Loucy (cell line): Measurements from ENCODE around the gene IPPK.

ENCODE experiments used
- H2AFZ ChIP-seq: fragments of 200-600 bp; sonication (generic); 2 replicates; pipeline ENCODE4 v1.6.0; 2016; ENCODE audit warnings: antibody characterized with exemption, mild to moderate bottlenecking, low read length, moderate library complexity
- H3F3A ChIP-seq: fragments of 200-600 bp; 2 replicates; pipeline ENCODE4 v1.6.0; 2016; ENCODE audit warnings: antibody characterized with exemption, low read depth, mild to moderate bottlenecking
- H3K27me3 ChIP-seq: fragments of 200-600 bp; sonication (generic); 2 replicates; pipeline ENCODE4 v1.6.1; 2014; ENCODE audit warnings: low read length, mild to moderate bottlenecking; ENCODE audit not compliant: insufficient read depth, poor library complexity, severe bottlenecking
- H3K36me3 ChIP-seq: fragments of 200-600 bp; sonication (generic); 2 replicates; pipeline ENCODE4 v1.6.1; 2016; ENCODE audit warnings: low read length; ENCODE audit not compliant: insufficient read depth
- H3K4me1 ChIP-seq: fragments of 200-600 bp; sonication (generic); 2 replicates; pipeline ENCODE4 v1.5.1; 2014; ENCODE audit warnings: low read length, mild to moderate bottlenecking; ENCODE audit not compliant: insufficient read depth, poor library complexity, severe bottlenecking
- H3K4me2 ChIP-seq: fragments of 200-600 bp; sonication (generic); 2 replicates; pipeline ENCODE4 v1.6.0; 2014; ENCODE audit warnings: antibody characterized with exemption, low read length, low read depth, mild to moderate bottlenecking; ENCODE audit not compliant: poor library complexity, severe bottlenecking
- H3K4me3 ChIP-seq: fragments of 200-600 bp; sonication (generic); 2 replicates; pipeline ENCODE4 v1.5.1; 2014; ENCODE audit warnings: low read length, mild to moderate bottlenecking, mixed read lengths; ENCODE audit not compliant: poor library complexity, severe bottlenecking
- H3K79me2 ChIP-seq: fragments of 200-600 bp; sonication (generic); 2 replicates; pipeline ENCODE4 v1.6.1; 2014; ENCODE audit warnings: low read length; ENCODE audit not compliant: insufficient read depth
- H3K9ac ChIP-seq: fragments of 200-600 bp; sonication (generic); 2 replicates; pipeline ENCODE4 v1.6.0; 2014; ENCODE audit warnings: mild to moderate bottlenecking, low read depth, low read length, moderate library complexity; ENCODE audit not compliant: poor library complexity, severe bottlenecking
- H3K9me2 ChIP-seq: fragments of 200-600 bp; sonication (generic); replicated peaks from 2 replicates; pipeline ENCODE4 v1.6.1; 2016; ENCODE audit warnings: low read depth, low read length, mixed read lengths
- H3K9me3 ChIP-seq: fragments of 200-600 bp; sonication (generic); 2 replicates; pipeline ENCODE4 v1.6.1; 2014; ENCODE audit warnings: mild to moderate bottlenecking, antibody characterized with exemption, low read length, low read depth; ENCODE audit not compliant: insufficient read depth
- H4K20me1 ChIP-seq: fragments of 200-600 bp; sonication (generic); 2 replicates; pipeline ENCODE4 v1.6.0; 2014; ENCODE audit warnings: antibody characterized with exemption, low read length, mild to moderate bottlenecking; ENCODE audit not compliant: insufficient read depth, poor library complexity, severe bottlenecking
- CTCF ChIP-seq: fragments of 200-600 bp; sonication (generic); conservative IDR thresholded peaks from 2 replicates; pipeline ENCODE4 v1.5.1; 2014; ENCODE audit warnings: mild to moderate bottlenecking, antibody characterized with exemption, low read length
- EZH2phosphoT487 ChIP-seq: fragments of 200-600 bp; IDR thresholded peaks from 2 replicates; pipeline ENCODE4 v1.6.1; 2018; ENCODE audit warnings: antibody characterized with exemption, mild to moderate bottlenecking, moderate library complexity, borderline replicate concordance

Gene IPPK

GRCh38 chr9:92671323-92671722, 1.4 kb upstream of the IPPK start:
- TF ChIP-seq EZH2phosphoT487 (no peak), CTCF (no peak)
- H3K79me2 ChIP-seq, result peaks cover 49% of the 10 kb centered on the region
- H3K36me3 ChIP-seq, result no peaks in the 10 kb centered on the region
- no peaks in the 10 kb centered on the region for H3K9me3 ChIP-seq
- H3K4me2 ChIP-seq, result peak overlapping the region; percentile 62
- no peaks in the 10 kb centered on the region for H4K20me1 ChIP-seq
- H3K27me3 ChIP-seq, result no peaks in the 10 kb centered on the region
- peak overlapping the region; percentile 86 for H3K9ac ChIP-seq
- H3K4me3 ChIP-seq, result peak overlapping the region; percentile 80
- H3K4me1 ChIP-seq, result peaks cover 24% of the 10 kb centered on the region
- no peaks in the 10 kb centered on the region for H3F3A ChIP-seq
- H2AFZ ChIP-seq, result no peak overlapping the region
- H3K9me2 ChIP-seq, result no peaks in the 10 kb centered on the region

GRCh38 chr9:92669527-92669889, 423 bp downstream of the IPPK start:
- no peaks in the 10 kb centered on the region for H3K9me3 ChIP-seq
- H3K27me3 ChIP-seq, result no peaks in the 10 kb centered on the region
- H3K9ac ChIP-seq, result peak overlapping the region; percentile 73
- no peaks in the 10 kb centered on the region for H3K36me3 ChIP-seq
- H3K9me2 ChIP-seq, result no peaks in the 10 kb centered on the region
- H4K20me1 ChIP-seq, result peaks cover 8% of the 10 kb centered on the region
- no peaks in the 10 kb centered on the region for H3F3A ChIP-seq
- H3K79me2 ChIP-seq, result peaks cover 67% of the 10 kb centered on the region
- TF ChIP-seq EZH2phosphoT487 (no peak), CTCF (no peak)
- H2AFZ ChIP-seq, result peak overlapping the region; percentile 83
- H3K4me3 ChIP-seq, result peak overlapping the region; percentile 80
- H3K4me2 ChIP-seq, result peak overlapping the region; percentile 75
- peaks cover 41% of the 10 kb centered on the region for H3K4me1 ChIP-seq

GRCh38 chr9:92668746-92669526, 995 bp downstream of the IPPK start:
- Histone ChIP-seq H2AFZ (peak overlapping the region; percentile 83), H3F3A (no peaks in the 10 kb centered on the region), H3K79me2 (peaks cover 73% of the 10 kb centered on the region), H3K27me3 (no peaks in the 10 kb centered on the region), H3K9me2 (no peaks in the 10 kb centered on the region), H3K9ac (peak overlapping the region; percentile 73), H3K4me2 (peak overlapping the region; percentile 75), H4K20me1 (peaks cover 11% of the 10 kb centered on the region), H3K9me3 (no peaks in the 10 kb centered on the region), H3K4me1 (peaks cover 44% of the 10 kb centered on the region), H3K36me3 (no peaks in the 10 kb centered on the region), H3K4me3 (peak overlapping the region; percentile 80)
- TF ChIP-seq EZH2phosphoT487 (no peak), CTCF (no peak)
